Measurements from ENCODE around the gene ENSA.

The ENSA gene

GRCh38 chr1:150579945-150580642 is 49.3 kb downstream of the ENSA start:
- peak; percentile 73 for DNase-seq (ENCODE audit: low spot score)
- Histone ChIP-seq H3K4me3 (peak overlapping the region; percentile 87), H3K27ac (peak overlapping the region; percentile 88 to 99)
- no peak for TF ChIP-seq CTCF (IDR thresholded peaks at IDR 0.05)

GRCh38 chr1:150579110-150579944 is 50.1 kb downstream of the ENSA start, which contains the start of gene MCL1:
Gene MCL1, minus strand, starts transcription at chr1:150579610. Its CDS starts 80 bp downstream, at chr1:150579530.
- no peak for TF ChIP-seq CTCF (IDR thresholded peaks at IDR 0.05)
- peak; percentile 97 for DNase-seq (ENCODE audit: low spot score)
- H3K27ac ChIP-seq = peak within 1 kb of the TSS; percentile 98 to 99
- peak within 1 kb of the TSS; percentile 87 for H3K4me3 ChIP-seq

- Histone ChIP-seq H3K4me3 (peak overlapping the region; percentile 87), H3K27ac (peak overlapping the region; percentile 98 to 99)
- no peak for TF ChIP-seq CTCF (IDR thresholded peaks at IDR 0.05)
- peak; percentile 85 for DNase-seq (ENCODE audit: low spot score)
Observed at GRCh38 chr1:150578272-150579109, 50.9 kb downstream of the ENSA start.

- peak overlapping the region; percentile 98 to 99 for H3K27ac ChIP-seq
- no peak for DNase-seq (ENCODE audit: low spot score)
- peak overlapping the region; percentile 87 for H3K4me3 ChIP-seq
- no peak for TF ChIP-seq CTCF (IDR thresholded peaks at IDR 0.05)
Observed at GRCh38 chr1:150577557-150578271, 51.7 kb downstream of the ENSA start.

DNA sequence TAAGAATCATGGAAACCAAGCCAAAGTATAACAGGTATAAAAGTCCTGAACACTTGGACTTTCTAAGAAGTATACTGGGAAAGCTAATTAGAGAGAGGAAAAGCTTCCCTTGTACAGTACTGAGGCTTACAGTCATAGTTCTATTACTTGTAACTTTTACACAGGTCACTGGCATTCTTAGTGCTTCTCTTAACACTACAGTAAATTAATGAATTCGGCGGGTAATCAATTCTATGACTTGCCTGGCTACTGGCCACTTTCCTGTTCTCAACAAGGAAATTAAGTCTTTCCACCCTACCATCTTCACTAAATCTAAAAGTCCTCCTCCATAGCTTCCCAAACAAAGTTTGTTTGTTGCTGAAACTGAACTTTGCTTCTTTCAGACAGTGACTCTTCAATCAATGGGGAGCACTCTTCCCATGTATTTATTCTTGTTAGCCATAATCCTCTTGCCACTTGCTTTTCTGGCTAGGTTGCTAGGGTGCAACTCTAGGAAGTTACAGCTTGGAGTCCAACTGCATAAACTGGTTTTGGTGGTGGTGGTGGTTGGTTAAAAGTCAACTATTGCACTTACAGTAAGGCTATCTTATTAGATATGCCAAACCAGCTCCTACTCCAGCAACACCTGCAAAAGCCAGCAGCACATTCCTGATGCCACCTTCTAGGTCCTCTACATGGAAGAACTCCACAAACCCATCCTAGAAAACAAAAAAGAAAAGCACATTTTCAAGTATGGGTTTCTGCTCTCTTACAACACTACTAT is 52.4 kb downstream of the ENSA start:
- peak overlapping the region; percentile 87 for H3K4me3 ChIP-seq
- DNase-seq (ENCODE audit: low spot score) = no peak
- peak overlapping the region; percentile 98 to 99 for H3K27ac ChIP-seq
- no peak for TF ChIP-seq CTCF (IDR thresholded peaks at IDR 0.05)

GRCh38 chr1:150576367-150576711 is 53.1 kb downstream of the ENSA start:
- peak overlapping the region; percentile 98 to 99 for H3K27ac ChIP-seq
- DNase-seq (ENCODE audit: low spot score) = no peak
- no peak for TF ChIP-seq CTCF (IDR thresholded peaks at IDR 0.05)
- peak overlapping the region; percentile 87 for H3K4me3 ChIP-seq
